GM18867 (cell line): ENCODE results near the gene CCDC183.
"Not testable (repeated sequence)": the region's sequence is repeated elsewhere in the genome, so short reads cannot be mapped to it uniquely, and the experiment has no call there.

Source experiments
- ATAC-seq: cut with Tn5 transposase; IDR thresholded peaks from one replicate; pipeline ENCODE4 v1.9.1; 2021; ENCODE audit warnings: mild to moderate bottlenecking, moderate library complexity; ENCODE audit not compliant: unreplicated experiment

Gene CCDC183

DNA sequence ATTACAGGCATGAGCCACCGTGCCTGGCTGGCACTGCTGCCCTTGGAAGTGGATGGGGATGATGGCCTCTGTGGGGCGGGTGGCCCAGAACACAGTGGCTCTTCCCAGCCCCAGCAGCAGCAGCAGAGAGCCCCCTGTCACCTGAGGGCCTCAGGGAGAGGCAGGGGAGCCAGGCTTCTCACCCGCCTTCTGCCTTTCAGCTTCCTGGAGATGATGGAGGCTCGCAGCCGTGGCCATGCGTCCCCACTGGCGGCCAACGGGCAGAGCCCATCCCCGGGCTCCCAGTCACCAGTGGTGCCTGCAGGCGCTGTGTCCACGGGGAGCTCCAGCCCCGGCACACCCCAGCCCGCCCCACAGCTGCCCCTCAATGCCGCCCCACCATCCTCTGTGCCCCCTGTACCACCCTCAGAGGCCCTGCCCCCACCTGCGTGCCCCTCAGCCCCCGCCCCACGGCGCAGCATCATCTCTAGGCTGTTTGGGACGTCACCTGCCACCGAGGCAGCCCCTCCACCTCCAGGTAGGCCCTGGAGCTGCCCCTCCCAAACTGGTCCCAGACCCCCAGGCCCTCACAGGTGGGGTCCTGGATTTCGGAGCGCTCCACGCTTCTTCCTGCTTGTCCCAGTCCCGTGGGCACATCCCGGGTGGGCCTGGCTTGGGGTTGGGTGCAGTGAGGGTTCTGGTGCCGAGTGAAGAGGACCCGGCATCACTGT lies 41.2 kb downstream of the CCDC183 start:
- no peak for ATAC-seq

DNA sequence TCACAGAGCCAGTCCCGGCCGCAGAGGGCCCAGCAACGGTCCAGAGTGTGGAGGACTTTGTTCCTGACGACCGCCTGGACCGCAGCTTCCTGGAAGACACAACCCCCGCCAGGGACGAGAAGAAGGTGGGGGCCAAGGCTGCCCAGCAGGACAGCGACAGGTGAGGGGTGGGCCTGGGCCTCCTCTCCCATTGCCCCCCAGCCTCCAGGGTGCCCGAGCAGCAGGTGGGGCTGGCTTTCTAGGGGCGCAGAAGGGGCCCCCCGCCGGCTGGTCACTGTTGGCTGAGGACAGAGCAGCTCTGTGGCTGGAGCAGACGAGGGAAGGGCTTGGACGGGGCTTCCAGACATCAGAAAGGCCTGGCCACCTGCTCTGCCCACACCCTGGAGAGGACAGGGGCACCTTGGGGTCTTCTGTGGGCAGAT lies 41.7 kb downstream of the CCDC183 start:
- not testable (repeated sequence) for ATAC-seq

DNA sequence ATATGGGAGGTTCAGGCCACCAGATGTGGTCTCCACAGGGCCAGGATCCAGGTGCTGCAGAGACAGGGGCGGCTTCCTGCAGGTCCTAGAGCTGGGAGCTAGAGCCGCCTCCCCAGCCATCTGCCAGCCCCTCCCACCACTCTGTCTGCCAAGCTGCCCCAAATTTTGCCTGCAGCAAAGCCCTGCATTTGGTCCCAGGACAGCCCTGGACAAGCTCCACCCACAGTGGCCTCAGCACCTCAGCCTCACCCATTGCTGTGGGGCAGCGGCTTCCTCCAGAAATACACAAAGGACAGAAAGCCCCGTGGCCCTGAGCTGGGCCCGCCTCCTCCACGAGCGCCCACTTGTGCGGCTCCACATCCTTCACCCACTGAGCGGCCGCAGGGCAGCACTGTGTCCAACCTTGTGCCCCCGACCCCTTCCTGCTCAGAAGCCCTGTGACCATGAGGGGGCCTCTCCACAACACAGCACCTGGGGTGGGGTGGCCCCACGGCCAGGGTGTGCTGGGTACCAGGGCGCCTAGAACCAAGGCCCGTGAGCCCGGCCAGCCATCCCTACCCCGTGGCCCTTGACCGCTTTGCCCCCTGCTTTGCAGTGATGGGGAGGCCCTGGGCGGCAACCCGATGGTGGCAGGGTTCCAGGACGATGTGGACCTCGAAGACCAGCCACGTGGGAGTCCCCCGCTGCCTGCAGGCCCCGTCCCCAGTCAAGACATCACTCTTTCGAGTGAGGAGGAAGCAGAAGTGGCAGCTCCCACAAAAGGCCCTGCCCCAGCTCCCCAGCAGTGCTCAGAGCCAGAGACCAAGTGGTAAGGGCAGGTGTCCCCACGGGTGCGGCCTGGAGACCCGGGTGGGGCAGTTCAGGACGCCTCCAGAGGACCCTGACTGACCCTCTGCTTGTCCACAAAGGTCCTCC lies 42.4 kb downstream of the CCDC183 start:
- no peak for ATAC-seq

DNA sequence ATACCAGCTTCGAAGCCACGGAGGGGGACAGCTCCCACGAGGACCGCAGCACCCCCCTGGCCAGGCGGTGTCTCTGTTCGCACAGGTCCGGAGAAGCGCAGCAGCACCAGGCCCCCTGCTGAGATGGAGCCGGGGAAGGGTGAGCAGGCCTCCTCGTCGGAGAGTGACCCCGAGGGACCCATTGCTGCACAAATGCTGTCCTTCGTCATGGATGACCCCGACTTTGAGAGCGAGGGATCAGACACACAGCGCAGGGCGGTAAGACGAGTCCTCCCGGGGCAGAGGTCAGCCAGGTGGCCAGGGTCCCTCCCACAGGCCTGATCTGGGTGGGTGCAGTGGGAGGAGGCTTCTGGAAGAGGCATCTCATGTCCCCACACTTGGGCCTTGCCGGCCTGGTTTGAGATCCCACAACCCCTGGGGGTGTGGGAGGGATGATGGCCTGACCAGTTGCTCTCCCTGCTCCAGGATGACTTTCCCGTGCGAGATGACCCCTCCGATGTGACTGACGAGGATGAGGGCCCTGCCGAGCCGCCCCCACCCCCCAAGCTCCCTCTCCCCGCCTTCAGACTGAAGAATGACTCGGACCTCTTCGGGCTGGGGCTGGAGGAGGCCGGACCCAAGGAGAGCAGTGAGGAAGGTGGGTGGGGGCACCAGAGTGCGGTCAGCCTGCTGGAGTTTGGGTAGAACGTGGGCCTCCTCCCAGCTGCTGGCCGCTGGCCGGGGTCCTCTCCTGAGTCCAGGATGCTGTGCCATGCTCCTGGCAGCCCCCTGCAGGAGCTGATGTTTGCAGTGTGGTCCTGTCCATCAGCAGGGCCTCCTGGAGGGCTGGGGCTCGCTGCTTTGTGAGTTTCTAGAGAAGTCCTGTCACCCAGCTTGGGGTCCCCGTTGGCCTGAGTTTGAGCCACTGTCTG lies 43.3 kb downstream of the CCDC183 start:
- no peak for ATAC-seq

DNA sequence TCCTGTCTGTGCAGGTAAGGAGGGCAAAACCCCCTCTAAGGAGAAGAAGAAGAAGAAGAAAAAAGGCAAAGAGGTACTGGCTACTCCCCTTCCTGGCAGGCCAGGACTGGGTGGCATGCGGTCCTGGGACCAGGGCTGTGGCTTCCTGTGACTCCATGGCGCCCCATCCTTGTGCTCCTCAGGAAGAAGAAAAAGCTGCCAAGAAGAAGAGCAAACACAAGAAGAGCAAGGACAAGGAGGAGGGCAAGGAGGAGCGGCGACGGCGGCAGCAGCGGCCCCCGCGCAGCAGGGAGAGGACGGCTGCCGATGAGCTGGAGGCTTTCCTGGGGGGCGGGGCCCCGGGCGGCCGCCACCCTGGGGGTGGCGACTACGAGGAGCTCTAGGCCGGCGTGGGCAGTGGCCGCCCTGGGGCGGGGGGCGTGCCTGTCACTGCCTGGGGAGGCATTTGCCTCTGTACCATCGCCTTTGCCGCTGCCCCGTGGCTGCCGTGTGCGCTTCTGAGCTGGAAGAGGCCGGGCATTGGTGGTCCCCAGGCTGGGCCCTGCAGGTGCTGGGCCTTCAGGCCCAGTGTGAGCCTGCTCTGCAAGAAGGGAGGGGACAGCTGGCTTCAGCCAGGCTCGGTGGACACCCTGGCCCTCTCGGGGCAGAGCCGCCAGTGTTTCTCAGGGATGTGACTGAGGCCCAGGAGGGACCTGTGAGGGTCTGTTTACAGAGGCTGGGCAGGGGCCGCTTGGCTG lies 44.2 kb downstream of the CCDC183 start:
- ATAC-seq, result no peak

DNA sequence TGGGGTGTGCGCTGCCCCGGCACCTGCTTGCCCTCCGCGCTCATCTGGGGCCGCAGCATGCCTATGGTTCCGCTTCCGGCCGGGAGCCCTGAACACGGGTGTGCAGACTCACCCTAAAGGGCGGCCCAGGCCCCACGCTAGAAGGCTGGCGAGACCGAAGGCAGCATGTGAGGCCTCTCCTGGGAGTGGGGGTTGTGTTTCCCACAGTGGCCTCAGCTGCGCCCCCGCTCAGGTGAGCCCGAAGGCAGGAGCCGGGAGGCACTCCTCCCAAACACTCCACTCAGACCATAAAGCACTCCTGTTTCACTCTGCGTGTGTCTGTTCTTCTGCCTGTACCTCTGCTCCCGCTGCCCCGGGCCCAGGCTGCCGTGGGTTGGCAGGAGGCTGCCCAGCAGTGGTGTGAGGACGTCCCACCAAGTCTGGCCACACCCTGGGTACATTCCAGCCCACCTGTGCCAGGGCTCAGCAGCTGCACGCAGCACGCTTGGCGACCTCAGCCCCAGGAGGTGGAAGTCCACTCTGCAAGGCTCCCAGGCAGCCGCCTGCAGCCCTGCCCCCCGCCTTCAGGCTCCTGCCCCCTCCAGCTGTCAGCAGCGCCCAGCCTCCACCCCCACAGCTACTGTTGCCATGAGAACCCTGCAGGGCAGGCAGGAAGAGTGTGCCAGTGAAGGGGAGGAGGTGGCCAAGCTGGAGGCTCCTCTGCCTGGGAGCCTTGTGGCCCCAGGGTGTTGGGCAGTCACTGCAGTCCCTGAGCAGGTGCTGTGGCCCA lies 44.9 kb downstream of the CCDC183 start:
- no peak for ATAC-seq

DNA sequence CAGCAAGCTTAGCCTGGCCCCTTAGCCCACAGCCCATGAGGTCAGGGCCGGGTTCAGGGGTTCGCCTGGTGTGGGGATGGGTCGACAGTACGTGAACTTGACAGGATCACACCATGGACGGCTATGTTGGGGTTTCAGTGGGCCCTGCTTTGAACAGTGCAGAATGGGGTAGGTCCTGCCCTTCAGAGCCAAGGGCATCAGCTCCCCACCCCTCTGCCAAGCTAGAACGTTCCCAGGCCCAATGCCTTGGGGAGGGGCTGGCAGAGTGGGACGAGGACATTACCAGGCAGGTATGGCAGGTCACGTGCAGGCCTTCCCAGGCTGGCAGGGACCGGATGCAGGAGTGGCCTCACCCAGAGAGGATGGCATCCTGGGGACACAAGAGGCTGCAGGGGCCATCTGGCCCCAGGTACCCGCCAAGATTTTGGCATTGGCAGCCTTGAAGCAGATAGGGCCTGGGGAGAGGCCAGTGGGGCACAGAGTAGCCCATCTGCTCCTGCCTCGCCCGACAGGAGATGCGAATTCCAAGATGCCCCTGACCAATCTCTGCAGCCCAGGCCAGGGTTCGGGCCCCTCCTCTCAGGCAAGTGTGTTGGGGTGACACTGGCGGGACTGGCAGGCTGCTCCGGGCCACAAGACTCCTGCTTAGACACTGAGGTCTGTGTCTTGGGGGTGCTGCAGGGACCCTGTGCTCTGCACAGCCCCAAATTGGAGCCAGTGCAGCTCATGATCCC lies 45.7 kb downstream of the CCDC183 start:
- not testable (repeated sequence) for ATAC-seq

DNA sequence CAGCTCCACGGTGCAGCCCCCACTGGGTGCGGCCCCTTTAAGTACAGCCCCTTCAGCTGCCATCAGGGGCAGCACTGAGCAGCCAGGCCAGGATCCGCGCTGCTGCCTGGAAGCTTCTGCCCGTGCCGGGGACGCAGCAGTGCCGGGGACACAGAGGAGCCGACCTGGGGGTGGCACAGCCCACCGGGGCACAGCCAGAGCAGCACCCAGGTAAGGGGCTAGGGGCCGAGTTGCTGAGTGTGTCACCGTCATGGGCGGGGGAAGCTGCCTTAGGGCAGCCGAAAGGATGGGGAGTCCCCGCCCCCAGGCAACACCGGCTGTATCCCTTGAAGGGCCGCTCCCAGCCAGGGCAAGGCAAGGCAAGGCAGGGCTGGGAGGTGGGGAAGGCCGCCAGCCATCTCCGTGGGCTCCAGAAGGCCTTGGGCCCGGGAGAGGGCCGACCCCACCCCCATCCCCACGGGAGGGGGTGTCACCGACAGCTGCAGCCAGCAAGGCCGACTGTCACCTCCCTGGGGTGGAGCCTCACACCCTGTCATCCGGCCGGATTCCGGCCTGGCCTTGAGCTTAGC lies 46.3 kb downstream of the CCDC183 start, which contains the start of gene AJM1:
TSS of gene AJM1 (plus strand) at position 99 of the 569 bp plus-strand sequence. CDS start 1,937 bp downstream, outside the sequence.
- peak; percentile 67 for ATAC-seq

DNA sequence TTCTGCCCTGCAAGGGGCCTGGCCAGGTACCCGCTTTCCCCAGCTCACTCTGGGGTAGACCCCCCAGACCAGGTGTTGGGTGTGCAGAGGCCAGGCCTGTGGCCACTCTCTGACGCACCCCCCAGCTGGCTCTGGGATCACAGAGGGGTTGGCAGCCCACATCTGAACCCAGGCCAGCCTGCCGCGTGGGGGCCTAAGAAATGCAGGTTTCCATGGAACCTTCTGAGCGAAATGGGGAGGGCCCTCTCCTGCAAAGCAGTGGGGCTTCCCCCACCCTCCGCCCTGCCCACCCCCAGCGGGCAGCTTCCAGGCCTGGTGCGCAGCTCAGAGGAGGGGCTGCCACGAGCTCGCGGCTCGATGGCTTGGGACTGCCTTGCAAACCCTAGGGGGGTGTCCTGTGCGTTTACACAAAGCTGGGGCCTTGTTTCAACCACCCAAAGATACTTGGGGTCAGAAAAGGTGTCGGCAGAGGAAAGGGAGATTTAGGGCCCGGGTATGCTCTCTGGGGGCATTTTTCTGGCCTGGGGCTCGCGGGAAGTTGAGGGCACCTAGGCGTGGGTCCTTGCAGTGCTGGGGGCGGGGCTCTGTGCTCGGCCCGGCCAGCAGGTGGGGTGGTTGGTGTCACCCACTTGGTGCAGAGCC lies 47.1 kb downstream of the CCDC183 start:
- not testable (repeated sequence) for ATAC-seq

DNA sequence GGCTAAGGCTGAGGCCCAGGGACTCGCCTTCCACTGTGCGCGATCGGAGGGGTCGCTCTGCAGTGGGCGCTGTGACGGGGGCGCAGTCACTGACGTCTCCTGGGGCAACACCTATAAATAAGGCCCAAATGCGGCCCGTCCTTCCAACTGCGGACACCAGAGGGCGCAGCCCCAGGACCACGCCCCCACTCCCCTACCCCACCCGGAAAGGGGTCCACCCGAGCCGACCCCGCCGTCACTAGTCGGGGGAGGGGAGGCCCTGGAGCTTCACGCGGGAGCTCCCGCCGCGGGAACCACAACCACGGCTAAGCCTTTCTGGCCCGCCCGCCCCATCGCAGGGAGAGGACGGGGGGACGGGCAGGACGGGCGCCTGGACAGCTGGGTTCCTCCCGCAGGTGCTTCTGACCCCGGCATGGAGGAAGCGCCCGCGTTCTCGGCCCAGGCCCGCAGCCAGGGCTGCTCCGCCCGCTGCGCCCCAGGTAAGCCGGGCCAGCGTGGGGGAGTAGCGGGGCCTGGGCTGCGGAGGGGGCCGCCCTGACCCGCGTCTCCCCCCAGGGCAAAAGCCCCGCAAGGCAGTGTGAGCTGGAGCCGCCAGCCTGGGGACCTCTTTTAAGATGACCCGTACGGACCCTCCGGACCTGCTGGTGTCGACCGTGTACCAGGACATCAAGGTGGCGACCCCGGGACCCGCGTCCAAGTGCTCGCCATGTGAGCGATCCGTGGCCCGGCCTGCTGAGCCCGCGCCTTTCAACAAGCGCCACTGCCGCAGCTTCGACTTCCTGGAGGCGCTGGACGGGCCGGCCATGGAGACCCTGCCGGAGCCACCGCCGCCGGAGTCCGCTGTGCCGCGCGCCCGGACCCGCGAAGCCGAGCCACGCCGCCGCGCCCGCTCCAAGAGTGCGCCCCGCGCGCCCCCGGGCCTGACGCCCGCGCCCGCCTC lies 47.9 kb downstream of the CCDC183 start:
- ATAC-seq, result not testable (repeated sequence)

DNA sequence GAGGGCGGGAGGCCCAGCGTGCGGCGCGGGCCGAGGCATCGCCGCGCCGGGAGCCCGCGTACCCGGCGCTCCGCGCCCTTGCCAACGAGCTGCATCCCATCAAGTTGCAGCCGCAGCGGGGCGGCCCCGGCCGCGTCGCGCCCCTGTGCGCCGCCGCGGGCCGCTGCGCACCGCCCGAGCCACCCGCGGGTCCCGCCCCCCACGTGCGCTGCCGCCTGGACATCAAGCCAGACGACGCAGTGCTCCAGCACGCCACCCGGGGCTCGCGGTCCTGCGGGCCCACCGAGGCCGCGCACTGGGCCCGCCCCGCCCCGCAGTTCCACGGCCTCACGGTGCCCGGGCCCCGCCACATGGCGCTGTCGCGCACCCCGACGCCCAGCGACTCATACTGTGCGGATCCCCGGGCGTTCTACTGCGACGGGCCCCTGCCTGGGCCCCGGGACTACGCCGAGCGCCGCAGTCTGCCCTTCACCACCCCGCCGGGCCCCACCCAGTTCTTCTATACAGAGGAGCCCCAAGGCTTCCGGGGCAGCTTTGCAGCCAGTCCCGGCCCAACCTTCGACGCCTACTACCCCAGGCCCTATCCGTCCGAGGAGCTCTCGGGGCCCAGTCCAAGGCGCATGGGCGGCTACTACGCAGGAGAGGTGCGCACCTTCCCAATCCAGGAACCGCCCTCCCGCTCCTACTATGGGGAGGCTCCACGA lies 48.8 kb downstream of the CCDC183 start:
- no peak for ATAC-seq

DNA sequence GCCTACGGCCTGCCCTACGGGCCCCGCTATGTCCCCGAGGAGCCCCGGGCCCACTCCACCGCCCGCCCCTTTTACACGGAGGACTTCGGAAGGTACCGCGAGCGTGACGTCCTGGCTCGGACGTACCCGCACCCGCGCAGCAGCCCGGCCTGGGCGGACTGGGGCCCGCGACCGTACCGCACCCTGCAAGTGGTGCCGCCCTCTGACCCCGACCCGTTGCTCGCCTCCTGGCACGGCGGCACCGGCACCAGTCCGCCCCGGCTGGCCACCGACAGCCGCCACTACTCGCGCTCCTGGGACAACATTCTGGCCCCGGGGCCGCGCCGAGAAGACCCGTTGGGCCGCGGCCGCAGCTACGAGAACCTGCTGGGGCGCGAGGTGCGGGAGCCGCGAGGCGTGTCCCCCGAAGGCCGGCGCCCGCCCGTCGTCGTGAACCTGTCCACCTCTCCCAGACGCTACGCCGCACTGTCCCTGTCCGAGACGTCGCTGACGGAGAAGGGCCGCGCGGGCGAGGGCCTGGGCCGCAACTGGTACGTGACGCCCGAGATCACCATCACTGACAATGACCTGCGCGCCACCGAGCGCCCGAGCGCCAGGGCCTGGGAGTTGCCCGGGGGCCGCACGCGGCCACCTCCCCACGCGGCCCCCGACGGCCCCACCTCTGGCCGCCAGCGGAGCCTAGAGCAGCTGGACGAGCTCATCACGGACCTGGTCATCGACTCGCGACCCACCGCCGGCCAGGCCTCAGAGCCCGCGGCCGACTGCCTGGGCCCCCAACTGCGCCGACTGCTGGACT lies 49.5 kb downstream of the CCDC183 start:
- no peak for ATAC-seq

DNA sequence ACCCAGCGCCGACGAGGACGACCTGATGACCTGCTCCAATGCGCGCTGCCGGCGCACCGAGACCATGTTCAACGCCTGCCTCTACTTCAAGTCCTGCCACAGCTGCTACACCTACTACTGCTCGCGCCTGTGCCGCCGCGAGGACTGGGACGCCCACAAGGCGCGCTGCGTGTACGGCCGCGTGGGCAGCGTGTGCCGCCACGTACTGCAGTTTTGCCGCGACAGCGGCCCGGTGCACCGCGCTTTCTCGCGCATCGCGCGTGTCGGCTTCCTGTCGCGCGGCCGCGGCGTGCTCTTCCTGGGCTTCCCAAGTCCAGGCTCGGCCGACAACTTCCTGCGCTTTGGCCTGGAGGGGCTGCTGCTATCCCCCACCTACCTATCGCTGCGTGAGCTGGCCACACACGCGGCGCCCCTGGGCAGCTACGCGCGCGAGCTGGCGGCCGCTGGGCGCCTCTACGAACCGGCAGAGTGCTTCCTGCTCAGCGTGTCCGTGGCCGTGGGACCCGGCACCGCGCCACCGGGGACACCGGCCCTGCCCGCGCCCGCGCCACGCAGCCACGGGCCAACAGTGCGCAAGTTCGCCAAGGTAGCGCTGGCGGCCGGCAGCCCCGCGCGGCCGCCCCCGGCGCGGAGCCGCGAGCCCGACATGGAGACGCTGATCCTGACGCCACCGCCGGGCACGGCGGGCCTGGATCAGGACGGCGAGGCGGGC lies 50.4 kb downstream of the CCDC183 start:
- no peak for ATAC-seq

DNA sequence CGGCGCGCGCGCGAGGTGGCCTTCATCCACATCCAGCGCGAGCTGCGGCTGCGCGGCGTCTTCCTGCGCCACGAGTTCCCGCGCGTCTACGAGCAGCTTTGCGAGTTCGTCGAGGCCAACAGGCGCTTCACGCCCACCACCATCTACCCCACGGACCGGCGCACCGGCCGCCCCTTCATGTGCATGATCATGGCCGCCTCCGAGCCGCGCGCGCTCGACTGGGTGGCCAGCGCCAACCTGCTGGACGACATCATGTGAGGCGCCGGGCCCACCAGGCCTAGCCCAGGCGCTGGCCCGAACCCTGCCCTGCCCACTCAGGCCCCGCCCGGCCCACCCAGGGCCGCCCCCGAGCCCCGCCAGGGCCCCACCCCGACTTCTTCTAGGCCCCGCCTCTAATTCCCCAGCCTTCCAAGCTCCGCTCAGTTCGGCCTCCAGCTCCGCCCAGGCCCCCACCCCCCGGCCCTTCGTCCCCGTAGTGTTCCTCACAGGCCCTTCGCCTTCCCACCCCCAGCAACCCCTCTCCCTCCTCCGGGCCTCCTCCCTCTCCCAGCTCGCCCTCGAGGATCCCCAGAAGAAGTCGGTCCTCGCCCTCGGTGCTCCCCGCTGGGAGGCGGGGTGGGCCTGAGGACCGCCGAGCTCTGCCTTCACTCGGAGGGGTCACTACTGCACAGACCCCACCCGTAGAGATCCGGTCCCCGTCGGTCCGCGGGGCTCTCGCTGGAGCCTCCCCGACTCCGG lies 51.1 kb downstream of the CCDC183 start:
- ATAC-seq, result no peak
